ENCODE measurements around the gene CISD1. TPM values are rescaled to one million over a fixed set of nuclear protein-coding genes. Genes with fewer than 3 reads are reported as not detected.
"Not testable (repeated sequence)": the region's sequence is repeated elsewhere in the genome, so short reads cannot be mapped to it uniquely, and the experiment has no call there.

Gene CISD1
- total and polyA plus RNA-seq, 2 experiments from 2014 or later, result 31.7 to 212 TPM

GRCh38 chr10:58253184-58253583 is 15.8 kb upstream of the CISD1 start:
- no peaks in the 10 kb centered on the region for H3K4me1 ChIP-seq (ENCODE audit: low read depth)
- DNase-seq (ENCODE audit: low read depth in 1 of 2, low spot score in 1 of 2), result no peak
- H3K36me3 ChIP-seq, result no peaks in the 10 kb centered on the region
- H3K27ac ChIP-seq, result no peak overlapping the region
- TF ChIP-seq CTCF (IDR thresholded peaks at IDR 0.05; ENCODE audit: low read depth, low read length), result no peak
- no peak overlapping the region for H3K4me3 ChIP-seq
- no peaks in the 10 kb centered on the region for H3K9me3 ChIP-seq (ENCODE audit: low read depth)
- H3K27me3 ChIP-seq, result no peaks in the 10 kb centered on the region

GRCh38 chr10:58254644-58255043 is 14.3 kb upstream of the CISD1 start:
- Histone ChIP-seq H3K27ac (no peak overlapping the region), H3K9me3 (ENCODE audit: low read depth) (no peaks in the 10 kb centered on the region), H3K4me3 (no peak overlapping the region), H3K4me1 (ENCODE audit: low read depth) (no peaks in the 10 kb centered on the region), H3K36me3 (no peaks in the 10 kb centered on the region), H3K27me3 (no peaks in the 10 kb centered on the region)
- no peak for TF ChIP-seq CTCF (IDR thresholded peaks at IDR 0.05; ENCODE audit: low read depth, low read length)
- no peak for DNase-seq (ENCODE audit: low read depth in 1 of 2, low spot score in 1 of 2)

- H3K4me1 ChIP-seq (ENCODE audit: low read depth); DNase-seq (ENCODE audit: low read depth in 1 of 2, low spot score in 1 of 2); H3K4me3 ChIP-seq; H3K27me3 ChIP-seq; H3K36me3 ChIP-seq; H3K9me3 ChIP-seq (ENCODE audit: low read depth); H3K27ac ChIP-seq: not testable (repeated sequence)
These were observed 12.8 kb upstream of the CISD1 start for GRCh38 chr10:58256013-58256780.

- DNase-seq (ENCODE audit: low read depth in 1 of 2, low spot score in 1 of 2), result no peak
- no peaks in the 10 kb centered on the region for H3K9me3 ChIP-seq (ENCODE audit: low read depth)
- H3K27ac ChIP-seq, result no peak overlapping the region
- H3K4me3 ChIP-seq, result no peak overlapping the region
- no peak for TF ChIP-seq CTCF (IDR thresholded peaks at IDR 0.05; ENCODE audit: low read depth, low read length)
- H3K4me1 ChIP-seq (ENCODE audit: low read depth), result no peaks in the 10 kb centered on the region
- no peaks in the 10 kb centered on the region for H3K27me3 ChIP-seq
- no peaks in the 10 kb centered on the region for H3K36me3 ChIP-seq
These were observed 9.8 kb upstream of the CISD1 start for GRCh38 chr10:58258977-58259692.

GRCh38 chr10:58260334-58260733 is 8.6 kb upstream of the CISD1 start:
- TF ChIP-seq CTCF (IDR thresholded peaks at IDR 0.05; ENCODE audit: low read depth, low read length), result no peak
- Histone ChIP-seq H3K27me3 (no peaks in the 10 kb centered on the region), H3K4me1 (ENCODE audit: low read depth) (peaks cover 6% of the 10 kb centered on the region), H3K4me3 (no peak overlapping the region), H3K36me3 (no peaks in the 10 kb centered on the region), H3K9me3 (ENCODE audit: low read depth) (no peaks in the 10 kb centered on the region), H3K27ac (no peak overlapping the region)
- DNase-seq (ENCODE audit: low read depth in 1 of 2, low spot score in 1 of 2), result no peak

GRCh38 chr10:58262766-58263165 is 6.2 kb upstream of the CISD1 start:
- no peak for TF ChIP-seq CTCF (IDR thresholded peaks at IDR 0.05; ENCODE audit: low read depth, low read length)
- peaks cover 9% of the 10 kb centered on the region for H3K4me1 ChIP-seq (ENCODE audit: low read depth)
- H3K9me3 ChIP-seq (ENCODE audit: low read depth), result no peaks in the 10 kb centered on the region
- DNase-seq (ENCODE audit: low read depth in 1 of 2, low spot score in 1 of 2), result no peak
- no peak overlapping the region for H3K4me3 ChIP-seq
- H3K36me3 ChIP-seq, result no peaks in the 10 kb centered on the region
- no peak overlapping the region for H3K27ac ChIP-seq
- H3K27me3 ChIP-seq, result no peaks in the 10 kb centered on the region
